Stimulated activated CD4-positive, alpha-beta T cell treated with anti-CD3 and anti-CD28 coated beads, Interleukin-12 subunit alpha, Interleukin-12 subunit beta, amount 100 ng/mL, for 24 hours (primary cell): Measurements from ENCODE around the gene RAVER1.

ENCODE experiments used
- DNase-seq, 2 experiments: peaks; one replicate each; pipeline ENCODE4 v3.0.0-alpha.2; 2020; ENCODE audit warnings: low read depth in 2 of 2

Gene RAVER1

GRCh38 chr19:10269333-10270179 is 63.8 kb downstream of the RAVER1 start:
- peak; percentile 70 to 88 for DNase-seq

GRCh38 chr19:10268071-10268470 is 65.3 kb downstream of the RAVER1 start:
- DNase-seq: no peak

GRCh38 chr19:10266706-10267105 is 66.6 kb downstream of the RAVER1 start:
- DNase-seq: no peak
